Prostate gland (tissue), 2 donors: ENCODE data around the gene ARMC8.

Experiments
- POLR2A ChIP-seq: fragments of 450-650 bp; IDR thresholded peaks from one replicate; pipeline ENCODE4 v1.6.1; 2016; ENCODE audit warnings: antibody characterized with exemption, mild to moderate bottlenecking
- POLR2AphosphoS5 ChIP-seq: sonication (generic); formaldehyde crosslinking; IDR thresholded peaks from one replicate; pipeline ENCODE4 v1.6.1; 2017; ENCODE audit warnings: antibody characterized with exemption
- TF ChIP-seq, protein P1 (sequence below), 4 experiments: fragments of 200-600 bp in 2 of 4; fragments of 450-650 bp in 2 of 4; sonication (generic) in 2 of 4; IDR thresholded peaks; 1 replicate in 3 of 4; 2 replicates in 1 of 4; pipeline ENCODE4 v1.5.1; 2016 to 2019; ENCODE audit warnings: antibody characterized with exemption in 4 of 4, mild to moderate bottlenecking in 2 of 4, moderate library complexity in 2 of 4

- TF ChIP-seq, protein P1, sequence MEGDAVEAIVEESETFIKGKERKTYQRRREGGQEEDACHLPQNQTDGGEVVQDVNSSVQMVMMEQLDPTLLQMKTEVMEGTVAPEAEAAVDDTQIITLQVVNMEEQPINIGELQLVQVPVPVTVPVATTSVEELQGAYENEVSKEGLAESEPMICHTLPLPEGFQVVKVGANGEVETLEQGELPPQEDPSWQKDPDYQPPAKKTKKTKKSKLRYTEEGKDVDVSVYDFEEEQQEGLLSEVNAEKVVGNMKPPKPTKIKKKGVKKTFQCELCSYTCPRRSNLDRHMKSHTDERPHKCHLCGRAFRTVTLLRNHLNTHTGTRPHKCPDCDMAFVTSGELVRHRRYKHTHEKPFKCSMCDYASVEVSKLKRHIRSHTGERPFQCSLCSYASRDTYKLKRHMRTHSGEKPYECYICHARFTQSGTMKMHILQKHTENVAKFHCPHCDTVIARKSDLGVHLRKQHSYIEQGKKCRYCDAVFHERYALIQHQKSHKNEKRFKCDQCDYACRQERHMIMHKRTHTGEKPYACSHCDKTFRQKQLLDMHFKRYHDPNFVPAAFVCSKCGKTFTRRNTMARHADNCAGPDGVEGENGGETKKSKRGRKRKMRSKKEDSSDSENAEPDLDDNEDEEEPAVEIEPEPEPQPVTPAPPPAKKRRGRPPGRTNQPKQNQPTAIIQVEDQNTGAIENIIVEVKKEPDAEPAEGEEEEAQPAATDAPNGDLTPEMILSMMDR (IDR thresholded peaks at IDR 0.05), result no peak
- TF ChIP-seq POLR2A (no peak), POLR2AphosphoS5 (no peak)
These were observed 84.2 kb downstream of the ARMC8 start for GRCh38 chr3:138271189-138271794.
